DOHH2 (cell line): ENCODE measurements around the gene MBD3.

Experiments
- H3F3A ChIP-seq: fragments of 200-600 bp; sonication (generic), shearing (Covaris generic); 2 replicates; pipeline ENCODE4 v1.6.0; 2016; ENCODE audit warnings: antibody characterized with exemption, mild to moderate bottlenecking; ENCODE audit not compliant: control insufficient read depth, insufficient read depth
- H3K27ac ChIP-seq: fragments of 200-600 bp; sonication (generic); 2 replicates; pipeline ENCODE4 v1.5.1; 2014; ENCODE audit warnings: low read depth, mild to moderate bottlenecking, low read length, moderate library complexity
- H3K27me3 ChIP-seq: fragments of 200-600 bp; sonication (generic); 2 replicates; pipeline ENCODE4 v1.6.1; 2014; ENCODE audit warnings: mild to moderate bottlenecking, low read length, mixed read lengths; ENCODE audit not compliant: control insufficient read depth
- H3K36me3 ChIP-seq: fragments of 200-600 bp; sonication (generic); 2 replicates; pipeline ENCODE4 v1.6.1; 2014; ENCODE audit warnings: mild to moderate bottlenecking, low read length, moderate library complexity, mixed read lengths; ENCODE audit not compliant: control insufficient read depth
- H3K4me1 ChIP-seq: fragments of 200-600 bp; sonication (generic); 2 replicates; pipeline ENCODE4 v1.6.1; 2014; ENCODE audit warnings: mild to moderate bottlenecking, low read length, mixed read lengths; ENCODE audit not compliant: control insufficient read depth
- H3K4me2 ChIP-seq: fragments of 200-600 bp; sonication (generic); 2 replicates; pipeline ENCODE4 v1.6.0; 2014; ENCODE audit warnings: mild to moderate bottlenecking, low read length, moderate library complexity
- H3K4me3 ChIP-seq: fragments of 200-600 bp; sonication (generic); 2 replicates; pipeline ENCODE4 v1.5.1; 2014; ENCODE audit warnings: mild to moderate bottlenecking, low read length, mixed read lengths
- H3K79me2 ChIP-seq: fragments of 200-600 bp; sonication (generic); 2 replicates; pipeline ENCODE4 v1.6.1; 2014; ENCODE audit warnings: mild to moderate bottlenecking, low read length, mixed read lengths; ENCODE audit not compliant: control insufficient read depth
- H3K9me2 ChIP-seq: fragments of 200-600 bp; sonication (generic); replicated peaks from 2 replicates; pipeline ENCODE4 v1.6.1; 2014; ENCODE audit warnings: mild to moderate bottlenecking, low read length, mixed read lengths; ENCODE audit not compliant: control insufficient read depth
- H3K9me3 ChIP-seq: fragments of 200-600 bp; sonication (generic); 2 replicates; pipeline ENCODE4 v1.6.1; 2014; ENCODE audit warnings: antibody characterized with exemption, low read length, mixed read lengths; ENCODE audit not compliant: control insufficient read depth, insufficient read depth
- H4K20me1 ChIP-seq: fragments of 200-600 bp; sonication (generic); 2 replicates; pipeline ENCODE4 v1.6.0; 2014; ENCODE audit warnings: low read depth, mild to moderate bottlenecking, antibody characterized with exemption, low read length, moderate library complexity; ENCODE audit not compliant: control insufficient read depth, insufficient read depth
- CTCF ChIP-seq: fragments of 200-600 bp; sonication (generic); IDR thresholded peaks from one replicate; pipeline ENCODE4 v1.5.1; 2014; ENCODE audit warnings: antibody characterized with exemption, mild to moderate bottlenecking, low read depth, low read length; ENCODE audit not compliant: poor library complexity, severe bottlenecking
- EZH2phosphoT487 ChIP-seq: fragments of 200-600 bp; sonication (generic); IDR thresholded peaks from 2 replicates; pipeline ENCODE4 v1.6.1; 2017; ENCODE audit warnings: borderline replicate concordance, mild to moderate bottlenecking, antibody characterized with exemption, low read length, moderate library complexity, mixed read lengths

MBD3 gene

GRCh38 chr19:1630012-1630411 lies 37.3 kb upstream of the MBD3 start:
- Histone ChIP-seq H3K36me3 (peaks cover 81% of the 10 kb centered on the region), H3K9me3 (no peaks in the 10 kb centered on the region), H3K9me2 (no peaks in the 10 kb centered on the region), H4K20me1 (peaks cover 17% of the 10 kb centered on the region), H3K4me2 (no peak overlapping the region), H3K27ac (no peak overlapping the region), H3K79me2 (peaks cover 75% of the 10 kb centered on the region), H3K27me3 (no peaks in the 10 kb centered on the region), H3F3A (no peaks in the 10 kb centered on the region), H3K4me1 (peaks cover under 1% of the 10 kb centered on the region; the same call in 1 of the 2 replicates), H3K4me3 (no peak overlapping the region)
- no peak for TF ChIP-seq CTCF
- TF ChIP-seq EZH2phosphoT487: no peak

GRCh38 chr19:1629256-1629808 lies 36.7 kb upstream of the MBD3 start:
- H3K4me2 ChIP-seq: no peak overlapping the region
- no peaks in the 10 kb centered on the region for H3K9me3 ChIP-seq
- peaks cover 15% of the 10 kb centered on the region for H4K20me1 ChIP-seq
- no peak overlapping the region for H3K27ac ChIP-seq
- H3K4me3 ChIP-seq: no peak overlapping the region
- H3K36me3 ChIP-seq: peaks cover 81% of the 10 kb centered on the region
- no peaks in the 10 kb centered on the region for H3K27me3 ChIP-seq
- no peak for TF ChIP-seq EZH2phosphoT487
- TF ChIP-seq CTCF: no peak
- H3K9me2 ChIP-seq: no peaks in the 10 kb centered on the region
- no peaks in the 10 kb centered on the region for H3F3A ChIP-seq
- H3K79me2 ChIP-seq: peaks cover 75% of the 10 kb centered on the region
- peaks cover 7% of the 10 kb centered on the region; the same call in 1 of the 2 replicates for H3K4me1 ChIP-seq

GRCh38 chr19:1627194-1627593 lies 34.5 kb upstream of the MBD3 start:
- Histone ChIP-seq H4K20me1 (peaks cover 15% of the 10 kb centered on the region), H3K4me3 (no peak overlapping the region), H3K9me2 (no peaks in the 10 kb centered on the region), H3K27ac (no peak overlapping the region), H3K36me3 (peaks cover 80% of the 10 kb centered on the region), H3K4me1 (peaks cover 22% of the 10 kb centered on the region), H3F3A (no peaks in the 10 kb centered on the region), H3K27me3 (no peaks in the 10 kb centered on the region), H3K9me3 (no peaks in the 10 kb centered on the region), H3K4me2 (no peak overlapping the region), H3K79me2 (peaks cover 69% of the 10 kb centered on the region)
- TF ChIP-seq CTCF (no peak), EZH2phosphoT487 (no peak)
